Endothelial cell of umbilical vein (primary cell): Measurements from ENCODE around the gene SPOP. TPM values are rescaled to one million over a fixed set of nuclear protein-coding genes. Genes with fewer than 3 reads are reported as not detected.

Experiments used
- BruUV-seq: library from RNA; stranded (reverse); fragments of 400-500 nt; replicated peaks from 2 replicates; lab custom pipeline; 2021; lab: Mats Ljungman, UMichigan
- CTCF ChIA-PET: fragments of 300-600, 350-600 bp; sonication (Branson Sonifier 250); formaldehyde crosslinking; loops from one replicate; lab custom pipeline; 2021; ENCODE audit warnings: antibody characterized with exemption, inconsistent platforms; lab: Charles Lee
- POLR2A ChIA-PET: fragments of 300-600, 350-600 bp; sonication (Branson Sonifier 250); formaldehyde crosslinking; loops from one replicate; lab custom pipeline; 2021; ENCODE audit warnings: antibody characterized with exemption, inconsistent platforms; lab: Charles Lee
- DNase-seq: peaks from one replicate; pipeline ENCODE4 v3.0.0-alpha.2; 2011; ENCODE audit warnings: low read depth, low spot score
- FAIRE-seq: peaks from 2 replicates; lab custom pipeline; 2011; peaks lifted over from hg19 to GRCh38; lab: Jason Lieb, UNC
- H2AFZ ChIP-seq: 2 replicates; pipeline ENCODE4 v1.6.0; 2012; ENCODE audit warnings: low read depth, low read length, control low read depth, inconsistent platforms
- H3K27ac ChIP-seq: 2 replicates; pipeline ENCODE4 v1.5.1; 2011; ENCODE audit warnings: low read depth, mild to moderate bottlenecking, control low read depth, low read length, moderate library complexity; ENCODE audit not compliant: insufficient read depth
- H3K27me3 ChIP-seq, 2 experiments: 2 replicates each; pipeline versions ENCODE4 v1.6.0 to v1.6.1; 2011; ENCODE audit warnings: low read length in 2 of 2, mixed read lengths in 1 of 2; ENCODE audit not compliant: control insufficient read depth in 2 of 2, insufficient read depth in 2 of 2
- H3K36me3 ChIP-seq, 2 experiments: 2 replicates in 1 of 2; 3 replicates in 1 of 2; pipeline ENCODE4 v1.5.1; 2011; ENCODE audit warnings: low read length in 2 of 2, mild to moderate bottlenecking in 1 of 2, moderate library complexity in 1 of 2; ENCODE audit not compliant: control insufficient read depth in 2 of 2, insufficient read depth in 2 of 2; ENCODE audit errors: extremely low read depth in 1 of 2
- H3K4me1 ChIP-seq: 3 replicates; pipeline ENCODE4 v1.5.1; 2011; ENCODE audit warnings: mild to moderate bottlenecking, low read length; ENCODE audit not compliant: control insufficient read depth, insufficient read depth; ENCODE audit errors: extremely low read depth
- H3K4me2 ChIP-seq: 2 replicates; pipeline ENCODE4 v1.6.1; 2011; ENCODE audit warnings: low read length, control low read depth, mixed read lengths; ENCODE audit not compliant: insufficient read depth
- H3K4me3 ChIP-seq, 3 experiments: fragments of 200-600 bp in 1 of 3; sonication (generic), shearing (Covaris generic) in 1 of 3; replicated peaks in 1 of 3; 2 replicates each; pipeline ENCODE4 v1.5.1; 2011 to 2016; ENCODE audit warnings: control low read depth in 3 of 3, low read length in 3 of 3, mild to moderate bottlenecking in 2 of 3, inconsistent platforms in 1 of 3, low read depth in 1 of 3, moderate library complexity in 1 of 3; ENCODE audit not compliant: insufficient read depth in 1 of 3
- H3K79me2 ChIP-seq: 2 replicates; pipeline ENCODE4 v1.6.0; 2012; ENCODE audit warnings: low read length, inconsistent platforms; ENCODE audit not compliant: control insufficient read depth, insufficient read depth
- H3K9ac ChIP-seq: replicated peaks from 2 replicates; pipeline ENCODE3; 2011; ENCODE audit warnings: low read length, control low read depth; ENCODE audit not compliant: insufficient read depth; ENCODE audit errors: extremely low read depth
- H3K9me1 ChIP-seq: replicated peaks from 3 replicates; pipeline ENCODE4 v1.6.0; 2011; ENCODE audit warnings: mild to moderate bottlenecking, low read length; ENCODE audit not compliant: control insufficient read depth, insufficient read depth; ENCODE audit errors: extremely low read depth
- H3K9me3 ChIP-seq: replicated peaks from 2 replicates; pipeline ENCODE4 v1.5.1; 2012; ENCODE audit warnings: low read length, inconsistent platforms; ENCODE audit not compliant: control insufficient read depth, insufficient read depth
- H4K20me1 ChIP-seq: replicated peaks from 2 replicates; pipeline ENCODE3; 2011; ENCODE audit warnings: mild to moderate bottlenecking, low read length; ENCODE audit not compliant: control insufficient read depth, insufficient read depth; ENCODE audit errors: extremely low read depth
- CTCF ChIP-seq, 2 donors: IDR thresholded peaks; 1 replicate in 1 of 2; 2 replicates in 1 of 2; pipeline ENCODE4 v1.5.1; 2011; ENCODE audit warnings: low read length in 2 of 2, mild to moderate bottlenecking in 2 of 2, moderate library complexity in 2 of 2, control low read depth in 1 of 2, inconsistent platforms in 1 of 2, low read depth in 1 of 2; ENCODE audit not compliant: insufficient read depth in 1 of 2; ENCODE audit errors: extremely low read depth in 1 of 2
- EZH2 ChIP-seq: IDR thresholded peaks from 2 replicates; pipeline ENCODE4 v1.6.1; 2012; ENCODE audit warnings: borderline replicate concordance, low read depth, mild to moderate bottlenecking, moderate library complexity, low read length, inconsistent platforms; ENCODE audit not compliant: severe bottlenecking
- FOS ChIP-seq: IDR thresholded peaks from 2 replicates; pipeline ENCODE4 v1.6.1; 2011; ENCODE audit warnings: mild to moderate bottlenecking, low read length, moderate library complexity, borderline replicate concordance; ENCODE audit not compliant: insufficient read depth
- GATA2 ChIP-seq: IDR thresholded peaks from 2 replicates; pipeline ENCODE4 v1.7.0; 2011; ENCODE audit warnings: low read depth, mild to moderate bottlenecking, moderate library complexity, mixed read lengths, low read length; ENCODE audit not compliant: insufficient read length, insufficient read depth
- JUN ChIP-seq: IDR thresholded peaks from 2 replicates; pipeline ENCODE4 v1.6.1; 2011; ENCODE audit warnings: borderline replicate concordance, low read depth; ENCODE audit not compliant: insufficient read length, insufficient read depth
- MAX ChIP-seq: IDR thresholded peaks from 2 replicates; pipeline ENCODE4 v1.6.1; 2011; ENCODE audit not compliant: insufficient read depth, insufficient read length
- MYC ChIP-seq: IDR thresholded peaks from one replicate; pipeline ENCODE4 v1.6.1; 2011; ENCODE audit warnings: mild to moderate bottlenecking, low read depth, low read length
- POLR2A ChIP-seq: IDR thresholded peaks from 2 replicates; pipeline ENCODE4 v1.6.1; 2012; ENCODE audit warnings: low read depth, mild to moderate bottlenecking, control low read depth, low read length
- POLR2AphosphoS5 ChIP-seq: IDR thresholded peaks from 2 replicates; pipeline ENCODE4 v1.6.1; 2012; ENCODE audit warnings: low read depth, mild to moderate bottlenecking, control low read depth, low read length, moderate library complexity; ENCODE audit not compliant: insufficient read depth
- dilution Hi-C: fragments of 300-500 bp; cut with MboI; formaldehyde crosslinking; loops from one replicate; pipeline ENCODE4 v1.15.0; 2019; ENCODE audit warnings: low sequenced_read_pairs; ENCODE audit not compliant: extremely low pct_ligation_motif_present
- intact Hi-C: fragments of 100-400 bp; cut with micrococcal nuclease; formaldehyde crosslinking; loops from one replicate; pipeline ENCODE4 v1.10.0; 2022
- polyA plus RNA-seq, 4 experiments: library from polyadenylated mRNA; depleted of rRNA in 3 of 4; stranded (reverse) in 3 of 4; unstranded in 1 of 4; fragments of >200 nt; gene quantifications; 2 replicates each; pipeline versions ENCODE4 v1.2.1 to v1.2.3, GENCODE V29; 2011 to 2012; ENCODE audit warnings: missing spikeins in 1 of 4
- total RNA-seq: library from RNA; stranded (reverse); gene quantifications from 2 replicates; pipeline ENCODE4 v1.2.3, GENCODE V29; 2021

SPOP gene
- total and polyA plus RNA-seq, 2 donors (not counting 3 experiments of a cell fraction or from before 2014, with no cell fraction given) = 46.9 to 61.0 TPM

GRCh38 chr17:49549691-49550678 lies 127.9 kb downstream of the SPOP start:
- Histone ChIP-seq H3K27ac (no peak overlapping the region), H3K79me2 (no peaks in the 10 kb centered on the region), H3K4me2 (no peak overlapping the region), H3K4me1 (no peaks in the 10 kb centered on the region), H3K9me3 (no peaks in the 10 kb centered on the region), H3K4me3 (no peak overlapping the region), H2AFZ (no peak overlapping the region), H3K36me3 (no peaks in the 10 kb centered on the region), H4K20me1 (no peaks in the 10 kb centered on the region), H3K27me3 (no peaks in the 10 kb centered on the region), H3K9ac (no peak overlapping the region), H3K9me1 (no peaks in the 10 kb centered on the region)
- POLR2A ChIA-PET = no interaction called here
- FAIRE-seq (no peak), DNase-seq (no peak)
- no TSS peak for BruUV-seq
- no peak for TF ChIP-seq POLR2AphosphoS5
- TF ChIP-seq CTCF (IDR thresholded peaks at IDR 0.05; ENCODE audit: extremely low read depth in 1 of 2, insufficient read depth in 1 of 2, low read depth in 1 of 2, low read length in 2 of 2) = no peak
- TF ChIP-seq POLR2A = no peak
- no peak for TF ChIP-seq JUN
- TF ChIP-seq MYC = no peak
- no peak for TF ChIP-seq MAX
- TF ChIP-seq FOS = no peak
- TF ChIP-seq GATA2 = no peak
- TF ChIP-seq EZH2 = no peak
- dilution Hi-C loops = no loop called here
- CTCF ChIA-PET = interaction anchor here (0.8 to 1.2 kb wide), 3 partner anchors 53 to 135 kb away, joined by 3 to 4 read pairs (median 3); partner anchors contain the start of gene PHB1
- intact Hi-C loops = loop anchor here (2.0 kb wide), 1 partner anchor 235 kb away; no protein-coding TSS in a partner anchor
